ENCODE measurements around the gene AUTS2.

The AUTS2 gene

DNA sequence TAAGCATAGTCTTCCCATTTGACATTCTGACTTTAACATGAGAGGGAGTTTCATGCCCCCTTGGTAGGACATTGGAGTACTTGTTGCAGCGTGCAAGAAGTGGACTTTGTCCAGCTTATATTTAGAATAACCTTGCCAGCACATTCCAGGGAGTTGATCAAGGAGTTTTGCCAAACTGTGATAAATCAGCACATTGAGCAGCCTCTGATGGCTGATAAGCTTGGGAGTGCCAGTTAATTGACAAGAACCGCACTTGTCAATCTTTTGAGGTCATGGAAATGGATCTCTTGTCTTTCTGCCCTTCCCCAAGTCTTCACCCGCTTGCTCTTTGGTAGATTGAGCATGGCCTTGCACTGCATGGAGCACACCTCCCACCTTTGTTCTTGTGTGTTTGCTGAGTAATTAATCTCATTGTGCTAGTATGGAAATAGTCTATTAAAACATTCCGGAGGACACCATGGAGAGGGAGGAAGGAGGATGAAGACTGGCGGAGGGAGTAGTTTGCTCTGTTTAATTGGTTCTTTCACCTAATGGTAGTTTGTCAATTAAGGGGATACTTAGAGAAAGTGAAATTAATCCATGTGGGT, 865.2 kb downstream of the AUTS2 start:
- no peaks in the 10 kb centered on the region for H3F3A ChIP-seq (ENCODE audit: insufficient read depth)
- H3K4me2 ChIP-seq (ENCODE audit: low read depth, low read length, poor library complexity, severe bottlenecking) = no peak overlapping the region
- H3K4me3 ChIP-seq (ENCODE audit: insufficient read depth, low read length, poor library complexity, severe bottlenecking) = no peak overlapping the region
- H2AFZ ChIP-seq (ENCODE audit: low read depth, low read length, severe bottlenecking) = no peak overlapping the region
- H3K79me2 ChIP-seq (ENCODE audit: insufficient read depth, low read length) = no peaks in the 10 kb centered on the region
- no peaks in the 10 kb centered on the region for H3K9me3 ChIP-seq (ENCODE audit: insufficient read depth, low read length)
- H4K20me1 ChIP-seq (ENCODE audit: low read depth, low read length) = no peaks in the 10 kb centered on the region
- H3K27ac ChIP-seq (ENCODE audit: low read depth, low read length) = no peak overlapping the region
- H3K36me3 ChIP-seq (ENCODE audit: low read length) = no peaks in the 10 kb centered on the region
- H3K27me3 ChIP-seq (ENCODE audit: low read length) = no peaks in the 10 kb centered on the region
- H3K9me2 ChIP-seq (replicated peaks; ENCODE audit: insufficient read depth, low read length) = no peaks in the 10 kb centered on the region
- TF ChIP-seq, protein P1, sequence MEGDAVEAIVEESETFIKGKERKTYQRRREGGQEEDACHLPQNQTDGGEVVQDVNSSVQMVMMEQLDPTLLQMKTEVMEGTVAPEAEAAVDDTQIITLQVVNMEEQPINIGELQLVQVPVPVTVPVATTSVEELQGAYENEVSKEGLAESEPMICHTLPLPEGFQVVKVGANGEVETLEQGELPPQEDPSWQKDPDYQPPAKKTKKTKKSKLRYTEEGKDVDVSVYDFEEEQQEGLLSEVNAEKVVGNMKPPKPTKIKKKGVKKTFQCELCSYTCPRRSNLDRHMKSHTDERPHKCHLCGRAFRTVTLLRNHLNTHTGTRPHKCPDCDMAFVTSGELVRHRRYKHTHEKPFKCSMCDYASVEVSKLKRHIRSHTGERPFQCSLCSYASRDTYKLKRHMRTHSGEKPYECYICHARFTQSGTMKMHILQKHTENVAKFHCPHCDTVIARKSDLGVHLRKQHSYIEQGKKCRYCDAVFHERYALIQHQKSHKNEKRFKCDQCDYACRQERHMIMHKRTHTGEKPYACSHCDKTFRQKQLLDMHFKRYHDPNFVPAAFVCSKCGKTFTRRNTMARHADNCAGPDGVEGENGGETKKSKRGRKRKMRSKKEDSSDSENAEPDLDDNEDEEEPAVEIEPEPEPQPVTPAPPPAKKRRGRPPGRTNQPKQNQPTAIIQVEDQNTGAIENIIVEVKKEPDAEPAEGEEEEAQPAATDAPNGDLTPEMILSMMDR (IDR thresholded peaks at IDR 0.05; ENCODE audit: insufficient read depth, low read length, poor library complexity, severe bottlenecking) = no peak
- no peak for TF ChIP-seq EZH2phosphoT487 (conservative IDR thresholded peaks at IDR 0.05; ENCODE audit: low read length)
- H3K9ac ChIP-seq (ENCODE audit: low read length) = no peak overlapping the region

DNA sequence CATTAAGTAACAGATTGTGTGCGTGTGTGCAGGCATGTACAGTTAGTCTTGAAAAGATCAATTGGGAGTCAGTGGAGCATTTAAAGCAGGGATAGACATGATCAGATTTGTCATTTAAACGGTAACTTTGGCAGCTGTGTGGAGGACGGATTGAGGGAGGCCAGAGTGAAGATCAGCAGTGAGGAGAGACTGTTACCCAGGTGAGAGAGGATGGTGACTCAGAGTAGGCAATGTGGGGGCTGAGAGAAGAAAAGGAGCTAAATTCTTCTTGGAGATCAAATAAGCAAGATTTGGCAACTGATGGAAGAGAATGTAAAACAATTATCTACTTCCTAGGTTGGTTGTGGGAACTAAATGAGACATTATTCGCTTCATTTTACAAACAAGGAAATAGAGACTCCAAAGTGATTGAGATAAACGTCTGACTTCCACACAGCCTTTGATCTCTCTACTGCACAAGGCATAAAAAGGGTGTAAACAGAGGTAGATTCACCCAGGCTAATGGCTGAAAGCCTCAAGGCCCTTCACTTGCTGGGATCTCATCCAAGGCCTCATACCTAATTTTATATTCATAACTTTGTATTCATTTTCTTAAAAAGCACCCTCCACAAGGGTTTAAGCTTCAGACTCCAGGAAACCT, 868.6 kb downstream of the AUTS2 start:
- Histone ChIP-seq H3K79me2 (ENCODE audit: insufficient read depth, low read length) (no peaks in the 10 kb centered on the region), H3K4me3 (ENCODE audit: insufficient read depth, low read length, poor library complexity, severe bottlenecking) (no peak overlapping the region), H2AFZ (ENCODE audit: low read depth, low read length, severe bottlenecking) (no peak overlapping the region), H3K4me2 (ENCODE audit: low read depth, low read length, poor library complexity, severe bottlenecking) (no peak overlapping the region), H3K9ac (ENCODE audit: low read length) (no peak overlapping the region), H3K9me2 (replicated peaks; ENCODE audit: insufficient read depth, low read length) (no peaks in the 10 kb centered on the region), H3K27ac (ENCODE audit: low read depth, low read length) (no peak overlapping the region), H3F3A (ENCODE audit: insufficient read depth) (no peaks in the 10 kb centered on the region), H3K27me3 (ENCODE audit: low read length) (no peaks in the 10 kb centered on the region), H4K20me1 (ENCODE audit: low read depth, low read length) (no peaks in the 10 kb centered on the region), H3K36me3 (ENCODE audit: low read length) (no peaks in the 10 kb centered on the region), H3K9me3 (ENCODE audit: insufficient read depth, low read length) (no peaks in the 10 kb centered on the region)
- TF ChIP-seq, protein P1 (IDR thresholded peaks at IDR 0.05; ENCODE audit: insufficient read depth, low read length, poor library complexity, severe bottlenecking) = no peak
- no peak for TF ChIP-seq EZH2phosphoT487 (conservative IDR thresholded peaks at IDR 0.05; ENCODE audit: low read length)

DNA sequence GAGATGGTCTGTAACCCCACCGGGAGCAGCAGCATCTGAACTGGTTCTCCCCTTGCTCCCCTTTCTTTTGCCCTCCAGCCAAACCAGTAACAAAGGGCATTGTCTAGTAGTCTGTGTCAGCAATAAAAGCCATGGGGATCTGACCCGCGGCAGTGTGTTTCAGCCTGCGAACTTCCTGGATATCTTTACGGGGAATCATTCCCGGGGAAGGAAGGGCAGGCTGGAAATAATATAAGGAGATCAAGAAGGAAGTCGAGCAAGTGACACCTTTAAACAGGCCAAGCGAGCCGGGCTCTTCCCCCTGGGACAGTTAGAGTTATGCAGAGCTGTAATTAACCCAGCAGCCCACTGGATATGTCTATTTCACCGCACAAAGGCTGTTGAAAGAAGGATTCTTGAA, 872.5 kb downstream of the AUTS2 start:
- Histone ChIP-seq H3K4me2 (ENCODE audit: low read depth, low read length, poor library complexity, severe bottlenecking) (no peak overlapping the region), H3K27me3 (ENCODE audit: low read length) (no peaks in the 10 kb centered on the region), H3K79me2 (ENCODE audit: insufficient read depth, low read length) (no peaks in the 10 kb centered on the region), H3K27ac (ENCODE audit: low read depth, low read length) (no peak overlapping the region), H3F3A (ENCODE audit: insufficient read depth) (no peaks in the 10 kb centered on the region), H3K4me3 (ENCODE audit: insufficient read depth, low read length, poor library complexity, severe bottlenecking) (no peak overlapping the region), H3K9ac (ENCODE audit: low read length) (no peak overlapping the region), H3K9me2 (replicated peaks; ENCODE audit: insufficient read depth, low read length) (no peaks in the 10 kb centered on the region), H4K20me1 (ENCODE audit: low read depth, low read length) (no peaks in the 10 kb centered on the region), H3K9me3 (ENCODE audit: insufficient read depth, low read length) (no peaks in the 10 kb centered on the region), H2AFZ (ENCODE audit: low read depth, low read length, severe bottlenecking) (no peak overlapping the region), H3K36me3 (ENCODE audit: low read length) (no peaks in the 10 kb centered on the region)
- no peak for TF ChIP-seq EZH2phosphoT487 (conservative IDR thresholded peaks at IDR 0.05; ENCODE audit: low read length)
- TF ChIP-seq, protein P1 (IDR thresholded peaks at IDR 0.05; ENCODE audit: insufficient read depth, low read length, poor library complexity, severe bottlenecking) = no peak

Measured in SU-DHL-6 (cell line).